LNCaP clone FGC (cell line): ENCODE data around the gene CHSY3.

Source experiments
- DNase-seq: peaks from one replicate; pipeline ENCODE4 v3.0.0-alpha.2; 2011; ENCODE audit warnings: low read depth
- H3K4me3 ChIP-seq: 2 replicates; pipeline ENCODE4 v1.5.1; 2011; ENCODE audit warnings: mild to moderate bottlenecking, low read depth, low read length, control low read depth
- CTCF ChIP-seq: IDR thresholded peaks from 2 replicates; pipeline ENCODE4 v1.5.1; 2012; ENCODE audit warnings: mild to moderate bottlenecking; ENCODE audit not compliant: control insufficient read depth, insufficient read depth; ENCODE audit errors: extremely low read depth

CHSY3 gene

GRCh38 chr5:130110328-130110727, 206.1 kb downstream of the CHSY3 start:
- H3K4me3 ChIP-seq: no peak overlapping the region
- TF ChIP-seq CTCF: no peak
- DNase-seq: no peak

GRCh38 chr5:130111746-130112145, 207.5 kb downstream of the CHSY3 start:
- H3K4me3 ChIP-seq: no peak overlapping the region
- TF ChIP-seq CTCF: no peak
- DNase-seq: no peak

- no peak for DNase-seq
- no peak for TF ChIP-seq CTCF
- no peak overlapping the region for H3K4me3 ChIP-seq
These were observed 208.0 kb downstream of the CHSY3 start for GRCh38 chr5:130112246-130112645.

- TF ChIP-seq CTCF: no peak
- no peak for DNase-seq
- no peak overlapping the region for H3K4me3 ChIP-seq
These were observed 211.4 kb downstream of the CHSY3 start for GRCh38 chr5:130115686-130116085.

- DNase-seq: no peak
- no peak overlapping the region for H3K4me3 ChIP-seq
- TF ChIP-seq CTCF: no peak
These were observed 212.2 kb downstream of the CHSY3 start for GRCh38 chr5:130116462-130116861.

GRCh38 chr5:130116972-130117371, 212.7 kb downstream of the CHSY3 start:
- no peak overlapping the region for H3K4me3 ChIP-seq
- TF ChIP-seq CTCF: no peak
- no peak for DNase-seq

GRCh38 chr5:130126746-130127145, 222.5 kb downstream of the CHSY3 start:
- no peak overlapping the region for H3K4me3 ChIP-seq
- DNase-seq: no peak
- TF ChIP-seq CTCF: no peak
